Left ventricle myocardium inferior (tissue), 1 donor: Measurements from ENCODE around the gene PAPSS1. TPM values are rescaled to one million over a fixed set of nuclear protein-coding genes. Genes with fewer than 3 reads are reported as not detected.

Experiments
- DNase-seq: peaks from one replicate; pipeline ENCODE4 v3.0.0-alpha.2; 2020
- H3K27ac ChIP-seq: fragments of 200-600 bp; replicated peaks from 2 replicates; pipeline ENCODE4 v1.8.0; 2021
- H3K27me3 ChIP-seq: fragments of 200-600 bp; 2 replicates; pipeline ENCODE4 v1.8.0; 2021; ENCODE audit warnings: low read depth
- H3K36me3 ChIP-seq: fragments of 200-600 bp; 2 replicates; pipeline ENCODE4 v1.8.0; 2021
- H3K4me1 ChIP-seq: fragments of 200-600 bp; 2 replicates; pipeline ENCODE4 v1.8.0; 2021
- H3K4me3 ChIP-seq: fragments of 200-600 bp; 2 replicates; pipeline ENCODE4 v1.8.0; 2021; ENCODE audit warnings: mild to moderate bottlenecking, moderate library complexity
- H3K9me3 ChIP-seq: fragments of 200-600 bp; replicated peaks from 2 replicates; pipeline ENCODE4 v1.8.0; 2021
- CTCF ChIP-seq: fragments of 200-600 bp; IDR thresholded peaks from 2 replicates; pipeline ENCODE4 v1.8.0; 2021; ENCODE audit warnings: antibody characterized with exemption, mild to moderate bottlenecking, borderline replicate concordance
- intact Hi-C: fragments of 100-400 bp; cut with micrococcal nuclease; formaldehyde crosslinking; loops from one replicate; pipeline ENCODE4 v1.11.0; 2022
- total RNA-seq: library from RNA; stranded (reverse); fragmentation: NEBNext Ultra II Directional; extraction: Animal tissue kit (Norgen Biotek cat#: 25700); gene quantifications from one replicate; pipeline ENCODE4 v1.2.1, GENCODE V29; 2021
- donor health status: DM: no; HTN: yes; CAD: no; lungs with severe emphysema.

Gene PAPSS1
- total RNA-seq, 1 donor from 2014 or later: 10.0 TPM

GRCh38 chr4:107630185-107630705, 89.8 kb downstream of the PAPSS1 start:
- Histone ChIP-seq H3K4me3 (no peak overlapping the region), H3K4me1 (peaks cover 6% of the 10 kb centered on the region), H3K9me3 (no peaks in the 10 kb centered on the region), H3K27me3 (no peaks in the 10 kb centered on the region), H3K36me3 (no peaks in the 10 kb centered on the region), H3K27ac (no peak overlapping the region)
- no peak for TF ChIP-seq CTCF
- intact Hi-C loops: no loop called here
- DNase-seq: no peak

GRCh38 chr4:107629318-107629717, 90.7 kb downstream of the PAPSS1 start:
- DNase-seq: no peak
- Histone ChIP-seq H3K4me1 (peaks cover 6% of the 10 kb centered on the region), H3K27me3 (no peaks in the 10 kb centered on the region), H3K36me3 (no peaks in the 10 kb centered on the region), H3K4me3 (no peak overlapping the region), H3K27ac (no peak overlapping the region), H3K9me3 (no peaks in the 10 kb centered on the region)
- no peak for TF ChIP-seq CTCF
- intact Hi-C loops: no loop called here

- Histone ChIP-seq H3K9me3 (peaks cover 15% of the 10 kb centered on the region), H3K4me1 (no peaks in the 10 kb centered on the region), H3K36me3 (peaks cover 11% of the 10 kb centered on the region), H3K27me3 (no peaks in the 10 kb centered on the region), H3K27ac (no peak overlapping the region), H3K4me3 (no peak overlapping the region)
- intact Hi-C loops: no loop called here
- DNase-seq: no peak
- no peak for TF ChIP-seq CTCF
Measured at GRCh38 chr4:107625391-107625902, 94.6 kb downstream of the PAPSS1 start.

- H3K4me1 ChIP-seq: no peaks in the 10 kb centered on the region
- no peak overlapping the region for H3K27ac ChIP-seq
- intact Hi-C loops: no loop called here
- H3K27me3 ChIP-seq: no peaks in the 10 kb centered on the region
- peaks cover 15% of the 10 kb centered on the region for H3K9me3 ChIP-seq
- no peak for DNase-seq
- no peak for TF ChIP-seq CTCF
- H3K36me3 ChIP-seq: peaks cover 11% of the 10 kb centered on the region
- H3K4me3 ChIP-seq: no peak overlapping the region
Measured at GRCh38 chr4:107624024-107624423, 96.0 kb downstream of the PAPSS1 start.

- intact Hi-C loops: no loop called here
- no peaks in the 10 kb centered on the region for H3K4me1 ChIP-seq
- no peaks in the 10 kb centered on the region for H3K27me3 ChIP-seq
- peaks cover 11% of the 10 kb centered on the region for H3K36me3 ChIP-seq
- no peak for TF ChIP-seq CTCF
- DNase-seq: no peak
- H3K27ac ChIP-seq: no peak overlapping the region
- peaks cover 15% of the 10 kb centered on the region for H3K9me3 ChIP-seq
- no peak overlapping the region for H3K4me3 ChIP-seq
Measured at GRCh38 chr4:107622006-107622405, 98.0 kb downstream of the PAPSS1 start.
